B cell (primary cell): Measurements from ENCODE around the gene NEUROD2.

Experiments used
- EZH2 ChIP-seq: IDR thresholded peaks from 2 replicates; pipeline ENCODE4 v1.6.1; 2012; ENCODE audit warnings: borderline replicate concordance, low read depth, mild to moderate bottlenecking, moderate library complexity, low read length; ENCODE audit not compliant: insufficient read depth, poor library complexity, severe bottlenecking
- TF ChIP-seq, protein P1 (sequence below): fragments of 200-600 bp; IDR thresholded peaks from one replicate; pipeline ENCODE4 v1.8.0; 2022; ENCODE audit warnings: antibody characterized with exemption, mild to moderate bottlenecking

DNA sequence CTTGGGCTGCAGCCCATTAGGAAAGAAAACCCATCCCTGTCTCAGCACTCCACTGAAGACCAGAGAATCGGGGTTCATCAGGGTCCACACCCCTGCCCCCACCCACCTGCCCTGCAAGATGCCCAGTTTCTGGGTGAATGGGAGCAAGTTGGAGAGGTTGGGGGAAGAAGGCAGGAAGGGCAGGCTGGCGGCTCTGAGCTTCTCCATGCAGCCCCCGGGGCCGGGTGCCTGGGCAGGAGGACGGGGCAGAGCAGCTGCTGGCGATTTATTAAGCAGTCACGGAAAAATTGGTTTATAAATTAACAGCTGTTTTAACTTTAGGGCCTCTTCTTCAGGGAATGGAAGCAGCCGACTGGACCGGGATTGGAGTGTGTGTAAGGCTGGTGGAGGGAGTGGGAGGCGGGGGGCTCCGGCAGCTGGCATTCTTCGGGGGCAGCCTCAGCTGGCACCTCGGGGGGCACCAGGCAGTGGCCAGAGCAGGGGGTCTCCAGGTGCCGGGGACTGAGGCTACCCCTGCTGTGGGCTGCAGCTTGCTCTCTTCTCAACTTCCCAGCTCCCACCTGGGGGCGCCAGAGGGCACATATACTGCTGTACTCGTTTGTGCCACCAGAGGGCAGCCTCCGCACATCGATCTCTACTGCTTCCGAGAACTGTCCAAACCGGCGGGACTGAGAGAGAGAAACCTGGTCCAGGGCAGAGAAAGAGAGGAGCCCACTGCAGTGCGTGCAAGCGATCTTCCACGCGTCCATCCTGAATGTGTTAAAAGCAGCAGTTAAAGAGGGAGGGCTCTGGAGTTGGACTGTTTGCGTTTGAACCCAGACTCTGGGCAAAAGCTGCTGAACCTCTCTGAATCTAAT, 14.0 kb upstream of the NEUROD2 start:
- TF ChIP-seq, protein P1, sequence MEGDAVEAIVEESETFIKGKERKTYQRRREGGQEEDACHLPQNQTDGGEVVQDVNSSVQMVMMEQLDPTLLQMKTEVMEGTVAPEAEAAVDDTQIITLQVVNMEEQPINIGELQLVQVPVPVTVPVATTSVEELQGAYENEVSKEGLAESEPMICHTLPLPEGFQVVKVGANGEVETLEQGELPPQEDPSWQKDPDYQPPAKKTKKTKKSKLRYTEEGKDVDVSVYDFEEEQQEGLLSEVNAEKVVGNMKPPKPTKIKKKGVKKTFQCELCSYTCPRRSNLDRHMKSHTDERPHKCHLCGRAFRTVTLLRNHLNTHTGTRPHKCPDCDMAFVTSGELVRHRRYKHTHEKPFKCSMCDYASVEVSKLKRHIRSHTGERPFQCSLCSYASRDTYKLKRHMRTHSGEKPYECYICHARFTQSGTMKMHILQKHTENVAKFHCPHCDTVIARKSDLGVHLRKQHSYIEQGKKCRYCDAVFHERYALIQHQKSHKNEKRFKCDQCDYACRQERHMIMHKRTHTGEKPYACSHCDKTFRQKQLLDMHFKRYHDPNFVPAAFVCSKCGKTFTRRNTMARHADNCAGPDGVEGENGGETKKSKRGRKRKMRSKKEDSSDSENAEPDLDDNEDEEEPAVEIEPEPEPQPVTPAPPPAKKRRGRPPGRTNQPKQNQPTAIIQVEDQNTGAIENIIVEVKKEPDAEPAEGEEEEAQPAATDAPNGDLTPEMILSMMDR: peak; percentile 100
- no peak for TF ChIP-seq EZH2
